Loucy (cell line): ENCODE measurements around the gene SLC38A9.

Source experiments
- H2AFZ ChIP-seq: fragments of 200-600 bp; sonication (generic); 2 replicates; pipeline ENCODE4 v1.6.0; 2016; ENCODE audit warnings: antibody characterized with exemption, mild to moderate bottlenecking, low read length, moderate library complexity
- H3F3A ChIP-seq: fragments of 200-600 bp; 2 replicates; pipeline ENCODE4 v1.6.0; 2016; ENCODE audit warnings: antibody characterized with exemption, low read depth, mild to moderate bottlenecking
- H3K27me3 ChIP-seq: fragments of 200-600 bp; sonication (generic); 2 replicates; pipeline ENCODE4 v1.6.1; 2014; ENCODE audit warnings: low read length, mild to moderate bottlenecking; ENCODE audit not compliant: insufficient read depth, poor library complexity, severe bottlenecking
- H3K36me3 ChIP-seq: fragments of 200-600 bp; sonication (generic); 2 replicates; pipeline ENCODE4 v1.6.1; 2016; ENCODE audit warnings: low read length; ENCODE audit not compliant: insufficient read depth
- H3K4me1 ChIP-seq: fragments of 200-600 bp; sonication (generic); 2 replicates; pipeline ENCODE4 v1.5.1; 2014; ENCODE audit warnings: low read length, mild to moderate bottlenecking; ENCODE audit not compliant: insufficient read depth, poor library complexity, severe bottlenecking
- H3K4me2 ChIP-seq: fragments of 200-600 bp; sonication (generic); 2 replicates; pipeline ENCODE4 v1.6.0; 2014; ENCODE audit warnings: antibody characterized with exemption, low read length, low read depth, mild to moderate bottlenecking; ENCODE audit not compliant: poor library complexity, severe bottlenecking
- H3K4me3 ChIP-seq: fragments of 200-600 bp; sonication (generic); 2 replicates; pipeline ENCODE4 v1.5.1; 2014; ENCODE audit warnings: low read length, mild to moderate bottlenecking, mixed read lengths; ENCODE audit not compliant: poor library complexity, severe bottlenecking
- H3K79me2 ChIP-seq: fragments of 200-600 bp; sonication (generic); 2 replicates; pipeline ENCODE4 v1.6.1; 2014; ENCODE audit warnings: low read length; ENCODE audit not compliant: insufficient read depth
- H3K9ac ChIP-seq: fragments of 200-600 bp; sonication (generic); 2 replicates; pipeline ENCODE4 v1.6.0; 2014; ENCODE audit warnings: mild to moderate bottlenecking, low read depth, low read length, moderate library complexity; ENCODE audit not compliant: poor library complexity, severe bottlenecking
- H3K9me2 ChIP-seq: fragments of 200-600 bp; sonication (generic); replicated peaks from 2 replicates; pipeline ENCODE4 v1.6.1; 2016; ENCODE audit warnings: low read depth, low read length, mixed read lengths
- H3K9me3 ChIP-seq: fragments of 200-600 bp; sonication (generic); 2 replicates; pipeline ENCODE4 v1.6.1; 2014; ENCODE audit warnings: mild to moderate bottlenecking, antibody characterized with exemption, low read length, low read depth; ENCODE audit not compliant: insufficient read depth
- H4K20me1 ChIP-seq: fragments of 200-600 bp; sonication (generic); 2 replicates; pipeline ENCODE4 v1.6.0; 2014; ENCODE audit warnings: antibody characterized with exemption, low read length, mild to moderate bottlenecking; ENCODE audit not compliant: insufficient read depth, poor library complexity, severe bottlenecking
- EZH2phosphoT487 ChIP-seq: fragments of 200-600 bp; IDR thresholded peaks from 2 replicates; pipeline ENCODE4 v1.6.1; 2018; ENCODE audit warnings: antibody characterized with exemption, mild to moderate bottlenecking, moderate library complexity, borderline replicate concordance
- TF ChIP-seq, protein P1 (sequence below): fragments of 200-600 bp; sonication (generic); conservative IDR thresholded peaks from 2 replicates; pipeline ENCODE4 v1.5.1; 2014; ENCODE audit warnings: mild to moderate bottlenecking, antibody characterized with exemption, low read length

Gene SLC38A9

DNA sequence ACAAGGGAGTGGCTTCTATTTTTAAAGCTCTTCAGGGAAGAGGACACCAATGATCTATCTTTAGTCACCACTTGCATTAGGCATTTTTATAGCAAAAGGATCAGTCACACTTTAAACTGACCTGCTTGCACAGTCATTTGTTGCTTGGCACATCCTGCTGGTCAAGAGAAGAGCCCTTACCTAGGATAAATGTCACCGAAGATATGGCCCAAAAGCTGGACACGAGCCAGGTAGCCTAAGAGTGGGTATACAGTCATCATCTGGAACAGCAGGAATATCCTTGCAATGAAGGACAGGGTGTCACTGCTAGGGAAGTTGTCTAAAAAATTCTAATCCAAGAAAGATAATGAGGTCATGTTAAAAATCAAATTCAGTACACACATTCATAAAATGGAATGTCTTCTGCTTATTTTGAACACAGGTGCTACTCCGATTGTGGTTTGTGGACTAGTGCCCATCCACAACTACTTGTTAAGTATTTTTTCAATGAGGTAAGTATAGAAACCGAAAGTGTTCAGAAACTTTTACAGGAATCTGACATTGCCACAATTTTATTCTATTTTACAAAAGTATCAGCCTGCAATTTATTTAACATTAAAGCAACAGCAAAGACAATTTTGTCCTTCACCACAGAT lies 78.4 kb downstream of the SLC38A9 start:
- Histone ChIP-seq H4K20me1 (no peaks in the 10 kb centered on the region), H3K4me1 (no peaks in the 10 kb centered on the region), H3K4me3 (no peak overlapping the region), H3K9me3 (no peaks in the 10 kb centered on the region), H2AFZ (no peak overlapping the region), H3K9me2 (no peaks in the 10 kb centered on the region), H3K27me3 (no peaks in the 10 kb centered on the region), H3F3A (no peaks in the 10 kb centered on the region), H3K9ac (no peak overlapping the region), H3K79me2 (no peaks in the 10 kb centered on the region), H3K36me3 (no peaks in the 10 kb centered on the region; the same call in 1 of the 2 replicates), H3K4me2 (no peak overlapping the region)
- TF ChIP-seq EZH2phosphoT487, result no peak
- TF ChIP-seq, protein P1, sequence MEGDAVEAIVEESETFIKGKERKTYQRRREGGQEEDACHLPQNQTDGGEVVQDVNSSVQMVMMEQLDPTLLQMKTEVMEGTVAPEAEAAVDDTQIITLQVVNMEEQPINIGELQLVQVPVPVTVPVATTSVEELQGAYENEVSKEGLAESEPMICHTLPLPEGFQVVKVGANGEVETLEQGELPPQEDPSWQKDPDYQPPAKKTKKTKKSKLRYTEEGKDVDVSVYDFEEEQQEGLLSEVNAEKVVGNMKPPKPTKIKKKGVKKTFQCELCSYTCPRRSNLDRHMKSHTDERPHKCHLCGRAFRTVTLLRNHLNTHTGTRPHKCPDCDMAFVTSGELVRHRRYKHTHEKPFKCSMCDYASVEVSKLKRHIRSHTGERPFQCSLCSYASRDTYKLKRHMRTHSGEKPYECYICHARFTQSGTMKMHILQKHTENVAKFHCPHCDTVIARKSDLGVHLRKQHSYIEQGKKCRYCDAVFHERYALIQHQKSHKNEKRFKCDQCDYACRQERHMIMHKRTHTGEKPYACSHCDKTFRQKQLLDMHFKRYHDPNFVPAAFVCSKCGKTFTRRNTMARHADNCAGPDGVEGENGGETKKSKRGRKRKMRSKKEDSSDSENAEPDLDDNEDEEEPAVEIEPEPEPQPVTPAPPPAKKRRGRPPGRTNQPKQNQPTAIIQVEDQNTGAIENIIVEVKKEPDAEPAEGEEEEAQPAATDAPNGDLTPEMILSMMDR, result no peak

DNA sequence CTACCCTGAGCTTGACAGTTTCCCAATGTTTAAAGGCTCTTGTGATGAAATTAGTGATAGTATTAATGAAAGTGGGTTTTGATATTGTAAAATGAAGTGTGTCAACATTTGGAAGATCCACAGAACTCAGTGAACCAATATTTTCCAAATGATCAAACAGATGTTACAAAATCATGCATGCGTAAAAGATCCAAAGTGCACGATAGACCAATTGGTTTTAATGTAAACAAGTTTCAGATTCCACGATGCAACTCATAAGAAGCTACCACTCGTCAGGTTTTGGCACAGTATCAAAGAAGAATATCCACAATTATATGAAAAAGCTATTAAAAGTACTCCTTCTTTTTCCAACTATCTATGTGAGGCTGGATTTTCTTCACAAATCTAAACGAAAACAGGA lies 82.3 kb downstream of the SLC38A9 start:
- no peaks in the 10 kb centered on the region for H3K36me3 ChIP-seq
- TF ChIP-seq, protein P1, result no peak
- TF ChIP-seq EZH2phosphoT487, result no peak
- H3K4me3 ChIP-seq, result no peak overlapping the region
- H3K79me2 ChIP-seq, result no peaks in the 10 kb centered on the region
- no peak overlapping the region for H3K4me2 ChIP-seq
- H3K9me3 ChIP-seq, result no peaks in the 10 kb centered on the region
- H4K20me1 ChIP-seq, result no peaks in the 10 kb centered on the region
- H2AFZ ChIP-seq, result no peak overlapping the region
- no peaks in the 10 kb centered on the region for H3K27me3 ChIP-seq
- H3F3A ChIP-seq, result no peaks in the 10 kb centered on the region
- no peak overlapping the region for H3K9ac ChIP-seq
- no peaks in the 10 kb centered on the region for H3K4me1 ChIP-seq
- H3K9me2 ChIP-seq, result no peaks in the 10 kb centered on the region

DNA sequence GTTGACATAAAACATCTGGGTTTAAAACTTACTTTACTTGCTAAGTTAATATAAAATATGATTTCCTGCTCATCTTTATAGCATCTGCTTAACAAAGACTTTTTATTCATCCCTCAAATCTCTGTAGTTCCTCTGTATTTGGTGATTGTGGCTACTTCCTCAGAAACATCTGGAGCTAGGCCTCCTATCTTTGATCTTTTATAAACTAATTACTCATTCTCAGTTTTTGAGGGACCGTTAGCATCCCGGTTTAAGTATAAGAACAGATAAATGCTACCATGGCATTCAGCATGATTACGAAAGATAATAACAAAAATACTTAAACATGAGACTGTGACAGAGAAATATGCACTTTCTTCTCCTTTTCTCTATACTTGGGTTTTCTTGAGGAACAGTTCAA lies 85.3 kb downstream of the SLC38A9 start:
- no peaks in the 10 kb centered on the region for H3K9me3 ChIP-seq

More for the DNA sequence above, 85.3 kb downstream of the SLC38A9 start:
- no peak for TF ChIP-seq EZH2phosphoT487
- TF ChIP-seq, protein P1, result no peak
- no peaks in the 10 kb centered on the region for H3K9me2 ChIP-seq
- no peak overlapping the region for H2AFZ ChIP-seq
- no peak overlapping the region for H3K4me3 ChIP-seq
- H3K36me3 ChIP-seq, result no peaks in the 10 kb centered on the region
- no peak overlapping the region for H3K9ac ChIP-seq
- H3K4me2 ChIP-seq, result no peak overlapping the region
- H3K4me1 ChIP-seq, result no peaks in the 10 kb centered on the region
- no peaks in the 10 kb centered on the region for H3K27me3 ChIP-seq
- no peaks in the 10 kb centered on the region for H3K79me2 ChIP-seq
- no peaks in the 10 kb centered on the region for H3F3A ChIP-seq
- H4K20me1 ChIP-seq, result no peaks in the 10 kb centered on the region
